K562 (cell line): ENCODE results near the gene SDCBP2. TPM values are rescaled to one million over a fixed set of nuclear protein-coding genes. Genes with fewer than 3 reads are reported as not detected.

Experiments
- ATAC-seq: fragments of 200-7000 bp; cut with Tn5 transposase; 3 replicates; pipeline ENCODE4 v1.9.1; 2020; ENCODE audit warnings: moderate library complexity
- BruUV-seq: library from RNA; stranded (reverse); fragments of 400-500 nt; replicated peaks from 2 replicates; lab custom pipeline; 2021; lab: Mats Ljungman, UMichigan
- CTCF ChIA-PET: fragments of 300-600 bp; formaldehyde crosslinking; extraction: SDS; loops from one replicate; lab custom pipeline; 2021; ENCODE audit warnings: low intra/inter-chr PET ratio; lab: Yijun Ruan, JAX
- POLR2A ChIA-PET: fragments of 300-600, 350-650 bp; sonication (Branson Sonifier 250); formaldehyde crosslinking; extraction: SDS; loops from one replicate; lab custom pipeline; 2021; ENCODE audit warnings: antibody characterized with exemption, inconsistent platforms; lab: Yijun Ruan, JAX
- DNase-seq, 4 experiments: peaks; one replicate each; pipeline versions ENCODE4 v3.0.0 to v3.0.0-alpha.2; 2011 to 2018; ENCODE audit warnings: low spot score in 3 of 4, mixed read lengths in 3 of 4; ENCODE audit errors: extremely low read depth in 1 of 4
- FAIRE-seq: peaks from 2 replicates; lab custom pipeline; 2011; peaks lifted over from hg19 to GRCh38; lab: Jason Lieb, UNC
- H2AFZ ChIP-seq: 2 replicates; pipeline ENCODE4 v1.6.0; 2011; ENCODE audit warnings: low read depth, low read length, control low read depth, inconsistent platforms
- H3K27ac ChIP-seq: fragments of 200-600 bp; 3 replicates; pipeline ENCODE4 v1.8.0; 2011; ENCODE audit warnings: low read depth, mild to moderate bottlenecking, control low read depth, inconsistent platforms, low read length, moderate library complexity, mixed read lengths; ENCODE audit errors: extremely low read depth
- H3K27me3 ChIP-seq, 2 experiments: fragments of 300-600 bp in 1 of 2; 2 replicates in 1 of 2; 3 replicates in 1 of 2; pipeline versions ENCODE4 v1.6.0 to v1.8.0; 2011; ENCODE audit warnings: inconsistent platforms in 2 of 2, low read length in 2 of 2, mild to moderate bottlenecking in 1 of 2, mixed read lengths in 1 of 2, moderate library complexity in 1 of 2; ENCODE audit not compliant: control insufficient read depth in 2 of 2, insufficient read depth in 2 of 2
- H3K36me3 ChIP-seq: fragments of 300-600 bp; 3 replicates; pipeline ENCODE4 v1.8.0; 2011; ENCODE audit warnings: mild to moderate bottlenecking, low read length, inconsistent platforms; ENCODE audit not compliant: control insufficient read depth, insufficient read depth
- H3K4me1 ChIP-seq, 2 experiments: fragments of 200-600 bp in 1 of 2; replicated peaks in 1 of 2; 2 replicates in 1 of 2; 3 replicates in 1 of 2; pipeline versions ENCODE4 v1.5.1 to v1.8.0; 2011; ENCODE audit warnings: inconsistent platforms in 2 of 2, low read length in 2 of 2, mild to moderate bottlenecking in 1 of 2, mixed read lengths in 1 of 2, moderate library complexity in 1 of 2; ENCODE audit not compliant: control insufficient read depth in 2 of 2, insufficient read depth in 2 of 2
- H3K4me2 ChIP-seq: 2 replicates; pipeline ENCODE4 v1.6.1; 2011; ENCODE audit warnings: low read length, control low read depth, inconsistent platforms, mixed read lengths; ENCODE audit not compliant: insufficient read depth
- H3K4me3 ChIP-seq: fragments of 200-600 bp; sonication (generic), shearing (Covaris generic); 2 replicates; pipeline ENCODE4 v1.5.1; 2016; ENCODE audit warnings: control low read depth, inconsistent platforms
- H3K79me2 ChIP-seq: fragments of 200-600 bp; 3 replicates; pipeline ENCODE4 v1.8.0; 2011; ENCODE audit warnings: low read length, inconsistent platforms; ENCODE audit not compliant: control insufficient read depth, insufficient read depth
- H3K9ac ChIP-seq, 2 experiments: 2 replicates each; pipeline versions ENCODE4 v1.6.0 to v1.6.1; 2011; ENCODE audit warnings: low read depth in 2 of 2, low read length in 2 of 2, control low read depth in 1 of 2, inconsistent platforms in 1 of 2, mild to moderate bottlenecking in 1 of 2, mixed read lengths in 1 of 2; ENCODE audit not compliant: insufficient read depth in 1 of 2
- H3K9me1 ChIP-seq: one replicate; pipeline ENCODE4 v1.6.0; 2011; ENCODE audit warnings: inconsistent platforms, mild to moderate bottlenecking, low read length, moderate library complexity; ENCODE audit not compliant: control insufficient read depth, insufficient read depth
- H3K9me3 ChIP-seq: replicated peaks from 2 replicates; pipeline ENCODE4 v1.5.1; 2011; ENCODE audit warnings: low read depth, low read length, inconsistent platforms; ENCODE audit not compliant: control insufficient read depth, insufficient read depth
- H4K20me1 ChIP-seq: replicated peaks from 2 replicates; pipeline ENCODE4 v1.6.1; 2011; ENCODE audit warnings: low read length, inconsistent platforms, mixed read lengths; ENCODE audit not compliant: control insufficient read depth, insufficient read depth
- ATF3 ChIP-seq, 2 experiments: fragments of 450-650 bp in 1 of 2; sonication (generic) in 1 of 2; formaldehyde crosslinking in 1 of 2; IDR thresholded peaks in 1 of 2; conservative IDR thresholded peaks in 1 of 2; 2 replicates each; pipeline versions ENCODE4 v1.6.1 to v1.8.1; 2016 to 2023; ENCODE audit warnings: mild to moderate bottlenecking in 2 of 2, moderate library complexity in 2 of 2, inconsistent platforms in 1 of 2, missing genetic modification reagents in 1 of 2
- EGR1 ChIP-seq: fragments of 450-650 bp; conservative IDR thresholded peaks from 2 replicates; pipeline ENCODE4 v1.6.1; 2017; ENCODE audit warnings: mild to moderate bottlenecking
- FOXK2 ChIP-seq, 2 experiments: fragments of 450-650 bp; IDR thresholded peaks in 1 of 2; conservative IDR thresholded peaks in 1 of 2; 2 replicates each; pipeline ENCODE4 v1.6.1; 2016; ENCODE audit warnings: low read depth in 2 of 2, mild to moderate bottlenecking in 1 of 2
- FOXP1 ChIP-seq: sonication (generic); formaldehyde crosslinking; IDR thresholded peaks from 2 replicates; pipeline ENCODE4 v1.8.0; 2022; ENCODE audit warnings: mild to moderate bottlenecking, missing genetic modification reagents
- PHF20 ChIP-seq: fragments of 450-650 bp; IDR thresholded peaks from 2 replicates; pipeline ENCODE4 v1.6.1; 2018; ENCODE audit not compliant: partially characterized antibody
- RFX1 ChIP-seq: fragments of 450-650 bp; IDR thresholded peaks from 2 replicates; pipeline ENCODE4 v1.6.1; 2016; ENCODE audit warnings: mild to moderate bottlenecking, moderate library complexity
- TCF7L2 ChIP-seq: fragments of 150-350 bp; IDR thresholded peaks from 2 replicates; pipeline ENCODE4 v1.6.1; 2016; ENCODE audit warnings: low read depth, mild to moderate bottlenecking, low read length, moderate library complexity
- ZC3H8 ChIP-seq: fragments of 450-650 bp; IDR thresholded peaks from 2 replicates; pipeline ENCODE4 v1.6.1; 2017
- ZEB2 ChIP-seq: fragments of 450-650 bp; IDR thresholded peaks from 2 replicates; pipeline ENCODE4 v1.6.1; 2016
- ZNF263 ChIP-seq: sonication (generic); formaldehyde crosslinking; IDR thresholded peaks from 2 replicates; pipeline ENCODE4 v1.8.0; 2022; ENCODE audit warnings: mild to moderate bottlenecking, missing genetic modification reagents, borderline replicate concordance
- ZNF507 ChIP-seq: conservative IDR thresholded peaks from 2 replicates; pipeline ENCODE4 v1.6.1; 2017; ENCODE audit warnings: missing genetic modification characterization, missing compliant biosample characterization
- WGBS: fragments of 100-300 bp; shearing (Covaris generic); methylation state at CpG from one replicate; pipeline ENCODE4 v1.1.6; 2016; ENCODE audit warnings: low coverage, mixed read lengths; ENCODE audit not compliant: insufficient coverage; ENCODE audit errors: missing lambda C conversion rate; 5-methylcytosine and 5-hydroxymethylcytosine counted together
- in situ Hi-C: fragments of 300-500 bp; cut with MboI; formaldehyde crosslinking; loops from 4 replicates; pipeline ENCODE4 v1.15.0; 2018; ENCODE audit warnings: inconsistent platforms, mixed read lengths
- intact Hi-C: fragments of 100-400 bp; cut with micrococcal nuclease; formaldehyde crosslinking; loops from 2 replicates; pipeline ENCODE4 v1.14.2; 2022
- polyA plus RNA-seq, 8 experiments: library from polyadenylated mRNA; depleted of rRNA in 4 of 8; stranded (reverse) in 5 of 8; unstranded in 3 of 8; fragments of >200 nt; fragmentation: Nextera tagmentation in 2 of 8; fragmentation: Illumina TruSeq in 1 of 8; extraction: Ambion mirVana in 2 of 8; extraction: Trizol in 1 of 8; gene quantifications; 2 replicates each; pipeline versions ENCODE4 v1.2.1 to v1.2.3, GENCODE V29; 2011 to 2014; ENCODE audit warnings: inconsistent platforms in 1 of 8, missing spikeins in 1 of 8
- total RNA-seq, 7 experiments: library from RNA; depleted of rRNA in 6 of 7; stranded (reverse); fragments of >200 nt in 6 of 7; fragmentation: Illumina TruSeq in 2 of 7; extraction: Trizol in 2 of 7; gene quantifications; 2 replicates each; pipeline versions ENCODE4 v1.2.1 to v1.2.3, GENCODE V29; 2011 to 2021; ENCODE audit warnings: low replicate concordance in 1 of 7

SDCBP2 gene
- total and polyA plus RNA-seq, 9 of the 15 experiments (the other 6 are each of a cell fraction or from before 2014, with no cell fraction given), result 0.06 to 1.2 (median 0.80) TPM

- no peaks in the 10 kb centered on the region for H3K27me3 ChIP-seq
- H3K4me1 ChIP-seq, result peaks cover 16 to 36% of the 10 kb centered on the region in 2 experiments; a peak in 4 of 5 replicates
- no peak overlapping the region for H3K4me3 ChIP-seq
- peaks cover 14% of the 10 kb centered on the region; the same call in 2 of the 3 replicates for H3K36me3 ChIP-seq
- no peak for TF ChIP-seq ZC3H8
- TF ChIP-seq ZNF263 (CRISPR knock-in tag), result 0 out of 2 replicates have a peak, but pooled peaks have one; percentile 20
- TF ChIP-seq, all 486 proteins: peak for 1
- Histone ChIP-seq H4K20me1 (peaks cover 7% of the 10 kb centered on the region; the same call in 1 of the 2 replicates), H3K79me2 (peaks cover 44% of the 10 kb centered on the region), H2AFZ (no peak overlapping the region), H3K9me3 (no peaks in the 10 kb centered on the region), H3K9me1 (no peaks in the 10 kb centered on the region), H3K9ac (peak overlapping the region in 1 of 2 experiments; percentile 66; a peak in 1 of 4 replicates), H3K27ac (no peak overlapping the region), H3K4me2 (no peak overlapping the region)
- DNase-seq (no peak), ATAC-seq (no peak), FAIRE-seq (no peak)
- ChIA-PET CTCF (no interaction called here), POLR2A (interaction anchor here (0.6 to 0.9 kb wide), 2 partner anchors 64 to 102 kb away, joined by 3 read pairs; partner anchors contain the start of genes FKBP1A and RAD21L1)
- no TSS peak for BruUV-seq
- WGBS, result 75% methylated on average over 4 of the region's 7 CpGs
- intact Hi-C loops, result loop anchor here (5.0 to 10.0 kb wide), 2 partner anchors 64 to 137 kb away; partner anchors contain the start of genes FKBP1A and NSFL1C
- in situ Hi-C loops, result no loop called here
Observed at GRCh38 chr20:1327827-1328679, 886 bp downstream of the SDCBP2 start.

GRCh38 chr20:1327241-1327653 is 1.7 kb downstream of the SDCBP2 start:
- Histone ChIP-seq H3K9me3 (no peaks in the 10 kb centered on the region), H3K4me1 (peaks cover 16 to 36% of the 10 kb centered on the region in 2 experiments; a peak in 4 of 5 replicates), H3K9ac (no peak overlapping the region; a peak in 1 of 4 replicates), H3K4me2 (no peak overlapping the region), H3K79me2 (peaks cover 44% of the 10 kb centered on the region), H4K20me1 (peaks cover 7% of the 10 kb centered on the region; the same call in 1 of the 2 replicates), H3K4me3 (no peak overlapping the region), H3K27ac (no peak overlapping the region), H3K27me3 (no peaks in the 10 kb centered on the region), H3K9me1 (no peaks in the 10 kb centered on the region), H3K36me3 (peaks cover 9% of the 10 kb centered on the region; the same call in 2 of the 3 replicates), H2AFZ (no peak overlapping the region)
- 76% methylated on average over 5 of the region's 8 CpGs for WGBS
- BruUV-seq, result no TSS peak
- no peak for ATAC-seq
- FAIRE-seq, result no peak
- POLR2A ChIA-PET, result interaction anchor here (0.6 to 0.9 kb wide), 4 partner anchors 46 to 101 kb away, joined by 3 read pairs; partner anchors contain the start of genes FKBP1A and RAD21L1
- TF ChIP-seq FOXK2 (conservative IDR thresholded peaks at IDR 0.05 in 1 of 2, IDR thresholded peaks at IDR 0.05 in 1 of 2; ENCODE audit: low read depth in 2 of 2), result no peak
- TF ChIP-seq TCF7L2, result no peak
- no peak for TF ChIP-seq ATF3 (IDR thresholded peaks at IDR 0.05)
- no peak for TF ChIP-seq ATF3 (CRISPR knock-in tag; conservative IDR thresholded peaks at IDR 0.05)
- no peak for TF ChIP-seq ZNF507 (tag)
- no peak for TF ChIP-seq ZEB2
- peak; percentile 54 for TF ChIP-seq EGR1
- no peak for TF ChIP-seq FOXP1 (CRISPR knock-in tag)
- peak; percentile 35; the same call in 1 of the 2 replicates for TF ChIP-seq RFX1
- TF ChIP-seq PHF20, result no peak
- CTCF ChIA-PET, result no interaction called here
- in situ Hi-C loops, result no loop called here
- peak in 1 of 4 experiments; percentile 16 for DNase-seq
- intact Hi-C loops, result loop anchor here (5.0 to 10.0 kb wide), 2 partner anchors 65 to 138 kb away; partner anchors contain the start of genes FKBP1A and NSFL1C
